T-helper 2 cell treated with Interferon-gamma antibody and Interleukin-4, amounts not matched to agents 100 ng/mL and 5 ng/mL, for 36 hours (primary cell): ENCODE data around the gene MRPL37. TPM values are rescaled to one million over a fixed set of nuclear protein-coding genes. Genes with fewer than 3 reads are reported as not detected.

ENCODE experiments used
- intact Hi-C: fragments of 100-400 bp; cut with micrococcal nuclease; formaldehyde crosslinking; loops from one replicate; pipeline ENCODE4 v1.15.1; 2023
- total RNA-seq: library from RNA; stranded (reverse); gene quantifications from 2 replicates; pipeline ENCODE4 v1.2.3, GENCODE V29; 2022

MRPL37 gene
- total RNA-seq, 1 donor from 2014 or later = 109 TPM

- intact Hi-C loops = no loop called here
Observed at GRCh38 chr1:54239631-54240031, 39.7 kb downstream of the MRPL37 start.

DNA sequence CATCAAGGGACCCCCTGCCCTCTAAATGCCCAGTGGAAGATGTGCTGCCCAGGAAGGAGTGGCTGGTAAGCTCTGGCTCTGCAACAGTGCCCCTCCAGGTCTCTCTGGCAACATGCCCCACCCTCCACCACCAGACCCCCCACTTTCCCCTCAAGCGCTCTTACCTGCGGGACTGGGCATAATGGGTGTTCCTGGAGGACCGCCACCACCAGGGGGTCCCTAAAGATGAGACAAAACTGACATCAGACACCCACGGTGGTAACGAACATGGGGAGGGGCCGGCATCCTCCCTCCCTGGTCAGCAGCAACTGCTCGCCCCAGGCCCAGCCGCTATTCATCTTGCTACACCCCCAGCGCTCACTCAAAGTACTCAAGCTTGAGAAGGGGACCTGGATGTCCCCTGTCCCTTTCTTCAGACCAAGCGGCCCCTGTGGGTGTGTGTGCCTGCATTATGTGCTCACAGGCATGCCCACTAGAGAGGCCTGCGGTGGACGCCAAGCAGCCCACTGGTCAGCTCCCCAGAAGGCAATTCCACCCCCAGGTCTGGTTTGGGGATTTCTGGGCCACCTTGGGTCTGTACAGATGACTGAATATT lies 40.9 kb downstream of the MRPL37 start:
- intact Hi-C loops = no loop called here

- intact Hi-C loops = no loop called here
Observed at GRCh38 chr1:54241364-54241763, 41.4 kb downstream of the MRPL37 start.

- intact Hi-C loops = no loop called here
Observed at GRCh38 chr1:54243022-54243421, 43.1 kb downstream of the MRPL37 start.

GRCh38 chr1:54244655-54245054 lies 44.7 kb downstream of the MRPL37 start:
- intact Hi-C loops = no loop called here

DNA sequence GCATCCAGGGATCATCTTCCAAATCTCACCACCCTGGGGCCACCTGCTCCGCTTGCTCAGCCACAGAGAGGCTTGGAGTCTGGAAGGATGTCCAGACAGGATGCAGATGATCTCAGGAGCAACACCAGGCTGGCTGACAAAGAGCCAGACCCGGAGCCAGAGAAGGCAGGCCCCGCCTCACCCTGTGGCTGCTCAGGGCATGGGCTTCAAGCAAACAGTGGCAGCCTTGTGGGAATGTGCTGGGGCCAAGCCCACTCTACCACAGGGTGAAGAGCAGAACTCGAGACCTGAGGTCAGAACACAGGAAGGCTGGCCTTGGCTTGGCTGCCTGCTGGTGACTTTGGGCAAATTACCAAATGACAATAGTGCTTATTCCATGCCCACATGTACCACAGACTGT lies 45.5 kb downstream of the MRPL37 start:
- intact Hi-C loops = no loop called here

DNA sequence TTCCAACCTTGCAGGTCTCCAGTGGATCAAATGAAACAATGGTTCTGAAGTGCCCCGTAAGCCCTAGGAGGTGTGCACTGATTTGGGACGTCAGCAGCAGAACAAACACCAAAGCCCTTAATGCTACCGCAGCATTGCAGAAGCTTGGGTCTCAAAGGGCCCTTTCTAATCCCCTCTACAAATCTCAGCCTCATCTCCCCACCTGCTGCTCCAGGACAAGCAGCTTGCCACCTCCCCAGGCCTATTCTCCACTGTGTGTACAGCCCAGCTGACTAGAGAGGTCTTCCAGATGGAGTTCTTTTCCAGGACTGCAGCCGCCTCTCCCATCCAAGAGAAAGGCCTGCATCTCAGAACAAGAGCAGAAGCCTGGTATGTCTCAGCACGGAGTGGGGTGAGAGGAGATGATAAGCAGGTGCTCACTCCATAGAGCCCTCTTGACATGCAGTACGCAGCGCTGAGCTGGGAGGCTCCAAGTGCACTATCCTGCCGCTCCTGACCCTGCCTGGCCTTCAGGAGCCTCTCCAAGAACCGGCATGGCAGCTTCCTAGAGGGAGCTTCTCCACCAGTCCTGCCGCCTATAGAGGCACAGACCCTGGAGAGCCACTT lies 46.3 kb downstream of the MRPL37 start:
- intact Hi-C loops = no loop called here

DNA sequence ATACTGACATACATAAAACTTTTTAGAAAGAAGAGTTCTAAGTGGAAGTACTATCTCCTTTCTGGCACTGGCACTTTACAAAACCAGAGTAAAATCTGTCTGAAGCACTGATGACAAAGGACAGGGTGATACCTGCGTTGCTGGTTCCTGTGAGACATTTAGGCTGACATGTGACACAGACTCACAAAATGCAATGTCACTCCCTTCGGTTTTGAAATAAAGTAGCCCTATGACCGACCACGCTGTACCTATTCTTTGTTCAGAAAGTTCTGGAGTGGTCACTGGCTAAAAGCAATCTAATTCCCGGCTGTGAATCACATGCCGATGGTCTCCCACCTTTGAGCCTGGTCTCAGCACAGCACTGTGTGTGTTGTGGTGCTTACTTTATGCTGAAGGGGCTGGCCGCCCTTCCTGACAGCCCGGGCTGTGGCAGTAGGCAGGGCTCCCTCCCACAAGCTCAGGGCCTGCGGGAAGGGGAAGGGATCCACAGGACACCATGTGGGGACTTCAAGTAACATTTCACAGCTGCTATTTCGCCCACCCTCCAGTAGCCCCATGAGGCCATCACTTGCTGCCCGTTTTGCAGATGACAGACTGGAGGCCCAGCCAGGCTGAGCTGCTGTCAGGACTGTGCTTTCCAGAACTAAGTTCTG lies 48.0 kb downstream of the MRPL37 start:
- intact Hi-C loops = no loop called here

DNA sequence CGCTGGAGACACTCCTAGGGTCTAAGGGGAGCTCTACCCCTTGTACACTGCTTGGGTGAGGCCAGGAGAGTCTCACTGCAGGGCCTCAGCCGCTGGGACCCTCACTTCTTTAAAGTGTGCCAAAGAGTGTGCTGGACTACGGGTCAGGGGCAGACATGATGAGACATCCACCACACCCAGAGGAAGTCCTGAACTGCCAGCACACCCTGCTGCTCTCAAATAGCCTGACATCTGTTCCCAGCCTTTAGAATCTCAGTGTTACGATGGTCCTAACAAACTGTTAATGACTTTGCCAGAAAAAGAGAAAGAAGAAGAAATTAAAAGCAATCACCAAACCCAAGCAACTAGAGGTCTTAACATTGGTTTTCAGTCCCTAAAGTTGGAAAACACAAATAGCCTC lies 49.0 kb downstream of the MRPL37 start:
- intact Hi-C loops = no loop called here

GRCh38 chr1:54249819-54250435 lies 50.0 kb downstream of the MRPL37 start:
- intact Hi-C loops = no loop called here

GRCh38 chr1:54250670-54251069 lies 50.7 kb downstream of the MRPL37 start:
- intact Hi-C loops = no loop called here

GRCh38 chr1:54252371-54252936 lies 52.5 kb downstream of the MRPL37 start:
- intact Hi-C loops = no loop called here

DNA sequence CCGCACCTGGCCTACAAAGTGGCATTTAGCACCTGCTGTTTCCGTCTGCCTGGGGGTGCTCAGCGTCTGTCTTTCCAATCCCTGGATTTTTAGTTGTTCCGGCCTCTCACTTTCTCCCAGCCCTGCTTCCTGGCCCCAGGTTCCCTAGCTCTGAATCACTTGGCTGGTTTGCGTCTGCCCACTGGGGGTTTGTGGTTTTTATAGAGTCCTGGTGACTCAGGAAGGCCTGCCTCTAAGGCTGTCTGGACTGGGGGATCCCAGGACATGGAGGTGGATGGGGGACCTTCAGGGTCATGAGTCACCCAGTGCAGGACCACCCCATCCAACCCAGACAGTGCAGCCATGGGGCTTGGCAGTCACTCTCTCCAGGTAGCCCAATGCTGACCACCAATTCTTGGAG lies 53.5 kb downstream of the MRPL37 start:
- intact Hi-C loops = no loop called here

- intact Hi-C loops = no loop called here
Observed at GRCh38 chr1:54254055-54254454, 54.1 kb downstream of the MRPL37 start.

- intact Hi-C loops = no loop called here
Observed at GRCh38 chr1:54255026-54255702, 55.2 kb downstream of the MRPL37 start.

DNA sequence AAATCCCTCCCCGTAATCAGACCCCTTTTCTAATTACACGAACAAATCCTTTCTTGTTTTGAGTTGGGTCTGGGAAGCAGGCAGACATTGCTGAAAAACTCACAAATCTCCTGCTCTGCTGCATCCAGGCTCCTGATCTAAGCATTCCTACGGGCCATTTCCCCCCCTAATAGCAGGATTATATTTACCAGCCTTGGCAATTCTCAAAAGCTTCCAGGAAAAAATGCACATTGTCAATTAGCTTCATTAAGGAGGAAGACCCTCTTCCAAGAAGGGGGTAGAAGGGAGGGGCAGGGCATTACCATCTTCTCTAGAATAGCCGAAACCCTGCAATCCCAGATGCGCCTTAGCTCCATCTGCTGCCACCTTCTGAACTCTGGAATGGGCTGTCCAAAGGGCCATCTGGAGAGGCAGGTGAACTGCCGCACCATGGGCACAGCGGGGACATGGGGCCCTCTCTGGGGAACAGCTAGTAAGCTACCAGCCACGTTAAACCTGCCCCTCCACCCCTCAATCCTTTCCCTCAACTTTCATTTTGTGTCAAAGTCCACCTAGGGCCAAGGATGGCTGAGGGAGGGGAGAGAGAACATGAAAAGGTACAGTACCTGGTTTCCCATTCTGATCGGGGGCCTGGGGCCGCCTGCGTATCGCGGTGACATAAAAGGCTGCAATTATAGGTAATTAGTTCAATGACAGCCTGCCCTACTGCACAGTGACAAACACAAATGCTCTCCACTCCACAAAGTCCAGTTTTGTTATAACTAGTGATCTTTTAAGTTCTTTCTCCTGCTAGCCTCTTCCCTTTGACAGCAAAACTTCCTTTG lies 56.8 kb downstream of the MRPL37 start:
- intact Hi-C loops = no loop called here

DNA sequence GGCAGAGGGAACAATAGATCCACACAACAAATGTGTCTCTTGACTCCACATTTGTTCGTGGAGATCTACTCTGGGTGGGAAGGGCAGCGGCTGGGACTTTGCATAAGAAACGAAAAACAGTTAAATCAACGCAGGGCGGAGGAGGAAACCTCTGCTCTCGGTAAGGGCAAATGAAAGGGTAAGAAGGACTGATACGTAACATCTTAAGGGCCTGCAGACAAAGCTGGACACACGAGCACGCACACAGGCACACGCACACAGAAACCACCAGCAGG lies 57.3 kb downstream of the MRPL37 start:
- intact Hi-C loops = no loop called here

- intact Hi-C loops = no loop called here
Observed at GRCh38 chr1:54257876-54258275, 57.9 kb downstream of the MRPL37 start.

- intact Hi-C loops = no loop called here
Observed at GRCh38 chr1:54259546-54260140, 59.7 kb downstream of the MRPL37 start.

DNA sequence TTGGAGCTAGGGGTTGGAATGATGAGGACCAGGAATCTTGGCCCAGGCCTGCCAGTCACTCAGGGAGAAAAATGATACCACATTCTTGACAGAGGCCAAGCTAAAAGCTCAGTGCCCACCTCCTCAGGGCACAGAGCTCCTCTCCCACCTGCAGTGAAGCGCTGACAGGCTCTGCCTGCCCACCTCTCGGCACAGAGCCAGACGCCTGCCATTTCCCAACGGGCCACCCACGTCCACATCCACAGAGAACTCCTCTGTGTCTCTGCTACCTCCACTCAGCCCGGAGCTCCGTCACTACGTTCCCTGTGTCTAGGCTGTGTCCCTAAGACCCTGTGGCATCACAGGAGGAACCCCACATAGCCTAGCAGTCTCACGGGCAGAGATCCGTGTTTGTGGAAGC lies 60.8 kb downstream of the MRPL37 start:
- intact Hi-C loops = no loop called here

DNA sequence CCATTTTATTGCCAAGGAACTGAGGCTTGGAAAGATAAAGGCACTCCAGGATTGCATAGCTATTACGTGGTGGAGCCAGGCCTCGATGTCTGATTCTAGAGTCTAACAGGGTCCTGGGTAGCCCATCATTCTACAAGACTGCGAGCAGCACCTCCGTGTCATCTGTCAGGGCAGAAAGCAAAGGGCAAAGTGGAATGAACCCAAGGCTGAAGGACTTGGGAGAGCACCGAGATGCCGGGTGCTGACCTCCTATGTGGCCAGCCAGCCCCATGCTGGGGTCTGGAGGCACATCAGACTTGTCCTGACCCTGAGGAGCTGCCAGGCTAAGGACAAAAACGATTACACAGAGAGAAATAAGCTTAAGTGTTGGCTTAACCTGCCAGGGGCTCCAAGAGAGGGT lies 62.3 kb downstream of the MRPL37 start:
- intact Hi-C loops = no loop called here
